Measurements from ENCODE around the gene IPMK.

The IPMK gene

DNA sequence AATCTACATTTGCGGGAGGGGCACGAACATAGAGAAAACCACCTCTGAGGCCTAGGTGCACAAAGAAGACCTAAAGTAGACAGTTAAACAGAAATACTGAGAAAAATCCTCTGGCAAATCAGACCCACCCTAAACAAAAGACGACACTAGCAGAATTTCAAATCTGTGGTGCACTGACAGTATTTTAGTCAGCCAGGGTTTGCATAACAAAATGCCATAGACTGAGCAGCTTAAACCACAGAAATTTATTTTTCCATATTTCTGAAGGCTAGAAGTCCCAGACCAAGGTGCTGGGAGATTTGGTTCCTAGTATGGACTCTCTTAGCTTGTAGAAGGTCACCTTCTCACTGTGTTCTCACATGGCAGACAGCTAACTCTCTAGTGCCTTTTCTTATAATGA, 26.3 kb downstream of the IPMK start:
- H3K9ac ChIP-seq (ENCODE audit: low read length), result no peak overlapping the region
- H2AFZ ChIP-seq (ENCODE audit: low read depth, low read length, severe bottlenecking), result no peak overlapping the region
- H3K36me3 ChIP-seq (ENCODE audit: low read length), result peaks cover 15% of the 10 kb centered on the region; the same call in 1 of the 2 replicates
- TF ChIP-seq EZH2phosphoT487 (conservative IDR thresholded peaks at IDR 0.05; ENCODE audit: low read length), result no peak
- TF ChIP-seq, protein P1, sequence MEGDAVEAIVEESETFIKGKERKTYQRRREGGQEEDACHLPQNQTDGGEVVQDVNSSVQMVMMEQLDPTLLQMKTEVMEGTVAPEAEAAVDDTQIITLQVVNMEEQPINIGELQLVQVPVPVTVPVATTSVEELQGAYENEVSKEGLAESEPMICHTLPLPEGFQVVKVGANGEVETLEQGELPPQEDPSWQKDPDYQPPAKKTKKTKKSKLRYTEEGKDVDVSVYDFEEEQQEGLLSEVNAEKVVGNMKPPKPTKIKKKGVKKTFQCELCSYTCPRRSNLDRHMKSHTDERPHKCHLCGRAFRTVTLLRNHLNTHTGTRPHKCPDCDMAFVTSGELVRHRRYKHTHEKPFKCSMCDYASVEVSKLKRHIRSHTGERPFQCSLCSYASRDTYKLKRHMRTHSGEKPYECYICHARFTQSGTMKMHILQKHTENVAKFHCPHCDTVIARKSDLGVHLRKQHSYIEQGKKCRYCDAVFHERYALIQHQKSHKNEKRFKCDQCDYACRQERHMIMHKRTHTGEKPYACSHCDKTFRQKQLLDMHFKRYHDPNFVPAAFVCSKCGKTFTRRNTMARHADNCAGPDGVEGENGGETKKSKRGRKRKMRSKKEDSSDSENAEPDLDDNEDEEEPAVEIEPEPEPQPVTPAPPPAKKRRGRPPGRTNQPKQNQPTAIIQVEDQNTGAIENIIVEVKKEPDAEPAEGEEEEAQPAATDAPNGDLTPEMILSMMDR (IDR thresholded peaks at IDR 0.05; ENCODE audit: insufficient read depth, low read length, poor library complexity, severe bottlenecking), result no peak
- no peaks in the 10 kb centered on the region for H3K9me3 ChIP-seq (ENCODE audit: insufficient read depth, low read length)
- peaks cover 14% of the 10 kb centered on the region for H4K20me1 ChIP-seq (ENCODE audit: low read depth, low read length)
- H3K27me3 ChIP-seq (ENCODE audit: low read length), result no peaks in the 10 kb centered on the region
- H3K27ac ChIP-seq (ENCODE audit: low read depth, low read length), result no peak overlapping the region
- no peak overlapping the region for H3K4me2 ChIP-seq (ENCODE audit: low read depth, low read length, poor library complexity, severe bottlenecking)
- H3K79me2 ChIP-seq (ENCODE audit: insufficient read depth, low read length), result peaks cover 69% of the 10 kb centered on the region
- H3F3A ChIP-seq (ENCODE audit: insufficient read depth), result no peaks in the 10 kb centered on the region
- no peak overlapping the region for H3K4me3 ChIP-seq (ENCODE audit: insufficient read depth, low read length, poor library complexity, severe bottlenecking)
- H3K9me2 ChIP-seq (replicated peaks; ENCODE audit: insufficient read depth, low read length), result no peaks in the 10 kb centered on the region

DNA sequence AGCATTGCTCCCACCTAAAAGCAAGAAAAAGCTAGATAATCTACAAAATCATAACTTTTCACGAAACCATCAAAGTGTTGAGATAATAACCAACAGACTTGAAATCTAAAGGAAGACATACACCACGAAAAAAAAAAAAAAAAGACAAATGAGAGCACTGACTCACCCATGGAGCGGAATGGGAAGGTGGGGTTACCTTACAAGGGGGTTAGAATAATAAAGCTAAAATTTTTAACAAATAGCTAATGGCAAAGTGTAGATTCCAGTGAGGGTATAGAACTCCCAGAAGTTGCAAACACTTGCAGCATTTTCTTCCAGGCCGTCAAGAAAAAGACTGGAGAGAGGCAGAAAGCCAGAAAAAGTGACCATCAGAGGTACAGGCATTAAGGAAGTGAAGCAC, 27.2 kb downstream of the IPMK start:
- H3F3A ChIP-seq (ENCODE audit: insufficient read depth), result no peaks in the 10 kb centered on the region
- H3K9me2 ChIP-seq (replicated peaks; ENCODE audit: insufficient read depth, low read length), result no peaks in the 10 kb centered on the region
- H4K20me1 ChIP-seq (ENCODE audit: low read depth, low read length), result peaks cover 14% of the 10 kb centered on the region
- peaks cover 69% of the 10 kb centered on the region for H3K79me2 ChIP-seq (ENCODE audit: insufficient read depth, low read length)
- no peak overlapping the region for H3K4me2 ChIP-seq (ENCODE audit: low read depth, low read length, poor library complexity, severe bottlenecking)
- TF ChIP-seq, protein P1 (IDR thresholded peaks at IDR 0.05; ENCODE audit: insufficient read depth, low read length, poor library complexity, severe bottlenecking), result no peak
- no peak for TF ChIP-seq EZH2phosphoT487 (conservative IDR thresholded peaks at IDR 0.05; ENCODE audit: low read length)
- no peaks in the 10 kb centered on the region for H3K9me3 ChIP-seq (ENCODE audit: insufficient read depth, low read length)
- H3K4me3 ChIP-seq (ENCODE audit: insufficient read depth, low read length, poor library complexity, severe bottlenecking), result no peak overlapping the region
- no peak overlapping the region for H3K9ac ChIP-seq (ENCODE audit: low read length)
- no peak overlapping the region for H3K27ac ChIP-seq (ENCODE audit: low read depth, low read length)
- no peak overlapping the region for H2AFZ ChIP-seq (ENCODE audit: low read depth, low read length, severe bottlenecking)
- peaks cover 23% of the 10 kb centered on the region for H3K36me3 ChIP-seq (ENCODE audit: low read length)
- no peaks in the 10 kb centered on the region for H3K27me3 ChIP-seq (ENCODE audit: low read length)

DNA sequence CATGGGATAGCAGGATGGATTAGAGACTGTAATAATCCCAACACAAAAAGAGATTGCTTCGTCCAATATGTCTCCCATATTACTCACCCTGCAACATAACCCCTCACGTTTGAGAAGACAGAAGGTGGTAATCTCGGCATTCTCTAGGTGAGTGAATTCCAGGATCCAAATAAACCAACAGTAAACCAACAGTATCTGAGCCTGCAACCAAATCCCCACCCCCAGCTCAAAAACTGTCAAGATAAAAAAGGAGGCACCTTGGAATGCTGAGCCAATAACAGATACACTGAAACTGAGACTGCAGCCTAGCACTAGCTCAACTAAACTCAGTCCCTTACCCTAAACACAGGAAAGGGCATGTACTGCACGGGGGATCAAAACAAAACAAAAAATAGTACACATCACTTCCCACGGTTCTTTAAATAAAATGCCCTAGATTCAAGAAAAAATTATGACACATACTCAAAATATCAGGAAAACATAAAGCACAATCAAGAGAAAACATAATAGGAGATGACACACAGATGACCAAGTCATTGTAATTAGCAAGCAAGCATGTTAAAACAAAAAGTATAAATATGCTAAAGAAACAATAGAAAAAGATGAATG, 28.0 kb downstream of the IPMK start:
- Histone ChIP-seq H3K9me3 (ENCODE audit: insufficient read depth, low read length) (no peaks in the 10 kb centered on the region), H4K20me1 (ENCODE audit: low read depth, low read length) (peaks cover 14% of the 10 kb centered on the region), H3K27me3 (ENCODE audit: low read length) (no peaks in the 10 kb centered on the region), H3K27ac (ENCODE audit: low read depth, low read length) (no peak overlapping the region), H2AFZ (ENCODE audit: low read depth, low read length, severe bottlenecking) (no peak overlapping the region), H3K36me3 (ENCODE audit: low read length) (peaks cover 23% of the 10 kb centered on the region), H3K4me2 (ENCODE audit: low read depth, low read length, poor library complexity, severe bottlenecking) (no peak overlapping the region), H3F3A (ENCODE audit: insufficient read depth) (no peaks in the 10 kb centered on the region), H3K9ac (ENCODE audit: low read length) (no peak overlapping the region), H3K79me2 (ENCODE audit: insufficient read depth, low read length) (peaks cover 64% of the 10 kb centered on the region), H3K4me3 (ENCODE audit: insufficient read depth, low read length, poor library complexity, severe bottlenecking) (no peak overlapping the region), H3K9me2 (replicated peaks; ENCODE audit: insufficient read depth, low read length) (no peaks in the 10 kb centered on the region)
- TF ChIP-seq, protein P1 (IDR thresholded peaks at IDR 0.05; ENCODE audit: insufficient read depth, low read length, poor library complexity, severe bottlenecking), result no peak
- TF ChIP-seq EZH2phosphoT487 (conservative IDR thresholded peaks at IDR 0.05; ENCODE audit: low read length), result no peak
